Measurements from ENCODE around the gene ROBO4. TPM values are rescaled to one million over a fixed set of nuclear protein-coding genes. Genes with fewer than 3 reads are reported as not detected.

The ROBO4 gene
- total RNA-seq, 2 donors from 2014 or later: not detected

GRCh38 chr11:124889191-124890091, 8.2 kb downstream of the ROBO4 start:
- Mint-ChIP-seq H3K27ac (no peak overlapping the region), H3K9me3 (no peaks in the 10 kb centered on the region), H3K27me3 (peaks cover 18% of the 10 kb centered on the region), H3K4me1 (no peaks in the 10 kb centered on the region), H3K36me3 (ENCODE audit: low read depth) (no peaks in the 10 kb centered on the region), H3K4me3 (no peak overlapping the region)
- ATAC-seq (replicated peaks): no peak

DNA sequence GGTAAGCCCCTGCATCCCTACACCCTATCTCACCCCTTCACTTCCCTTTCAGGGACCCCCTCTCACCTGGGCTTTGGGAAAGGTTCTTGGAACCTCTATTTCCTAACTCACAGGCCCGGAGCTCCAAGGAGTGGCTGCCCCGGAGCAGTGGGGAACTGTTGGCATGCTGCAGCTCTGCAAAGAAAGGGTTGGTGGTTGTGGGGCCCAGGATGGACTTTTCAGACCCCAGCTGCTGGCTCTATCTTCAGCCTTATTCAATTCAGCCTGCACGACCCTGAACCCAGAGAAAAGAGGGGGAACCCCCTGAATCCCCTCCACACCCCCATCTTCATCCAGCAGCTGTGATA, 10.0 kb downstream of the ROBO4 start:
- H3K27ac Mint-ChIP-seq: no peak overlapping the region
- no peak for ATAC-seq (replicated peaks)
- peaks cover 18% of the 10 kb centered on the region for H3K27me3 Mint-ChIP-seq
- no peaks in the 10 kb centered on the region for H3K4me1 Mint-ChIP-seq
- no peaks in the 10 kb centered on the region for H3K36me3 Mint-ChIP-seq (ENCODE audit: low read depth)
- H3K9me3 Mint-ChIP-seq: no peaks in the 10 kb centered on the region
- no peak overlapping the region for H3K4me3 Mint-ChIP-seq

DNA sequence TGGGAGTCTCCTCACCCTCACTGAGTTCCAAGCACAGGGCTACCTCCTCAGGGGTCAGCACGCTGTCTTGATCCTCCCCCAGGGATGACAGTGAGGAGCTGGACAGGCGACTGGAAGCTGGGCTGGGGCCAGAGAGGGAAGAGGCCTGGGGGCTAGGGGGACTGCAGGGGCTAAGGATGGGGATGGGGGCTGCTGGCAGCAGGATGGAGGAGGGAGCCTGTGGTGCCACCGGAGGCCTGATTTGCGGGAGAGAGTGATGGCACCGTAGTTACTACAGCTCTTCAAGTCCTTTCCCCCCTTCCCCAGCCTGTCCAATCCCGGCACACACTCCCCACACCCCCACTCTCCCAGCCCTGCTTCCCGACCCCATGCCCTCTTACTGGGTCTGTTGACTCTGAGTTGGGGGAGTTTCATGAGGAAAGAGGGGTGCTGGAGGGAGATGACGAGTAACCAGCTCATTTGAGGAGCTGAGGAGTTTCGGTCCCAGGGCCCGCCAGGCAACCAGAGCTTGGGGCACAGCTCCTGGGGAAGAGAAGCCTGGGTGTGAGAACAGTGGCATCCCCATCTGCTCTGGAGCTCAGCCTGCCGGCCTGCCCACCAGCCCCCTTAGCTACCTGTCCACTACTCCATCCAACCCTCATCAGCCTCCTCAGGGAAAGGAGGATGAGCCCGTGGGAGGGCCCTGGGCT, 10.5 kb downstream of the ROBO4 start:
- no peak overlapping the region for H3K4me3 Mint-ChIP-seq
- H3K27me3 Mint-ChIP-seq: peaks cover 18% of the 10 kb centered on the region
- ATAC-seq (replicated peaks): no peak
- H3K4me1 Mint-ChIP-seq: no peaks in the 10 kb centered on the region
- H3K9me3 Mint-ChIP-seq: no peaks in the 10 kb centered on the region
- no peak overlapping the region for H3K27ac Mint-ChIP-seq
- H3K36me3 Mint-ChIP-seq (ENCODE audit: low read depth): no peaks in the 10 kb centered on the region

DNA sequence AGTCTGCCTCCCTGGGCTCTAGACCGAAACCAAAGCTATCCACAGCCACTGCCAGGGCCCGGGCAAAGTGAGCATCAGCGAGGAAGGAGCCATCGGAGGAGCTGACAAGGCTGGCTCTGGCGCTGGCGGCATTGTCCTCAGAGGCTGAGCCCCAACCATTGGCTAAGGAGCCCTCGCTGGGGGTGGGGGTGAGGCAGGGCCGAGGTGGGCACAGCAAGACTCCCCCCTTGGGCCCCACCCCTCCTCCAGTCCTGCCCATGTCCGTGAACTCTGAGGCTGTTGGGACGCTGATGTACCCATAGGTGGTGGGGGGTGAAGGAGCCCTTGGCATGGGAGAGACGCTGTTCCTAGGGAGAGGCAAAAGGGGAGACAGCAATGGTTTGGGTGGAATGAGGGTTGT, 11.2 kb downstream of the ROBO4 start:
- ATAC-seq (replicated peaks): no peak
- Mint-ChIP-seq H3K9me3 (no peaks in the 10 kb centered on the region), H3K27me3 (peaks cover 18% of the 10 kb centered on the region), H3K4me3 (no peak overlapping the region), H3K36me3 (ENCODE audit: low read depth) (no peaks in the 10 kb centered on the region), H3K4me1 (no peaks in the 10 kb centered on the region), H3K27ac (no peak overlapping the region)

DNA sequence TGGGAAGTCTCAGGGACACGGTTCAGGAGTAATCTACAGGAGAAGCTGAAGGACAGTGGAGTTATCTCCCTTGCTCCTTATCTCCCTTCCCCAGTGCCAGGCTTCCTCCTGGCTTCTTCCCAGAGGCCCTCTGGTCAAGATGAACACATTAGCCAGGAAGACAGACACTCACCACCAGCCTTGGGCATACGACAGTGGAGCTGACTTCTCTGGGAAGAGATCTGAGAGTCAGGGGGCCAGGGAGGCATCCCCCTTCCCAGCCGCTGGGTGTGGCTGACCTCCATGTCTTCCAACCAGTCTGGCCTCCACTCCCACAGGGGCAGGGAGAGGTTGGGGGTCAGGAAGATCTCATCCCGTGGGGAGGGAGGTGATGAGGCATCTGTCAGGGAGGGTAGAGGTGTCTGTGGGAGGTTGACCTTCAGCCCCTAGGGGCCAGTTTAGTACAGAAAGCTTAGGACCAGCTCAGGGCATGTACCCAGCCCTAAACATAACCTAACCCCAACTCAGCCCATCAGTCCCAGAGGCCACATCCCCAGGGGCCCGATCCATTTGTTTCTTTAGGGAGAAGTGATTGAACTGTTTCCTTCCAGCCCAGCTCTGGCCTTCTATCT, 12.7 kb downstream of the ROBO4 start:
- Mint-ChIP-seq H3K36me3 (ENCODE audit: low read depth) (no peaks in the 10 kb centered on the region), H3K9me3 (no peaks in the 10 kb centered on the region), H3K27ac (no peak overlapping the region), H3K27me3 (peaks cover 18% of the 10 kb centered on the region), H3K4me1 (no peaks in the 10 kb centered on the region), H3K4me3 (no peak overlapping the region)
- no peak for ATAC-seq (replicated peaks)

GRCh38 chr11:124884340-124884739, 13.3 kb downstream of the ROBO4 start:
- Mint-ChIP-seq H3K36me3 (ENCODE audit: low read depth) (no peaks in the 10 kb centered on the region), H3K4me3 (no peak overlapping the region), H3K4me1 (no peaks in the 10 kb centered on the region), H3K27ac (no peak overlapping the region), H3K27me3 (peaks cover 18% of the 10 kb centered on the region), H3K9me3 (no peaks in the 10 kb centered on the region)
- ATAC-seq (replicated peaks): no peak

- ATAC-seq (replicated peaks): no peak
- Mint-ChIP-seq H3K4me1 (no peaks in the 10 kb centered on the region), H3K27me3 (peaks cover 14% of the 10 kb centered on the region), H3K36me3 (ENCODE audit: low read depth) (no peaks in the 10 kb centered on the region), H3K4me3 (no peak overlapping the region), H3K27ac (no peak overlapping the region), H3K9me3 (no peaks in the 10 kb centered on the region)
These were observed 15.2 kb downstream of the ROBO4 start for GRCh38 chr11:124882339-124883071.

GRCh38 chr11:124880958-124881357, 16.7 kb downstream of the ROBO4 start:
- Mint-ChIP-seq H3K4me1 (no peaks in the 10 kb centered on the region), H3K9me3 (no peaks in the 10 kb centered on the region), H3K27me3 (peaks cover 5% of the 10 kb centered on the region), H3K27ac (peak overlapping the region; percentile 37), H3K36me3 (ENCODE audit: low read depth) (no peaks in the 10 kb centered on the region), H3K4me3 (no peak overlapping the region)
- no peak for ATAC-seq (replicated peaks)

DNA sequence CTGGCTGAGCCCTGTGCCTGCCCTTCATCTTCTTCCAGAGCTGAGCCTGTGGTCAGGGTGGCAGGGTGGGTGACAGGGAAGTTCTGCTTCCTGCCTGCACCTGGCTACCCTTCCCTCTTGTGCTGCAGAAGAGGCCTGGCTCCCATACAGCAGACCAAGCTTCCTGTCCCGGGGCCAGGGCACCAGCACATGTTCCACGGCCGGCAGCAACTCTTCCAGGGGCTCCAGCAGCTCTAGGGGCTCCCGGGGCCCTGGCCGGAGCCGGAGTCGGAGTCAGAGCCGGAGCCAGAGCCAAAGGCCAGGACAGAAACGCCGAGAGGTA, 17.4 kb downstream of the ROBO4 start:
- Mint-ChIP-seq H3K9me3 (no peaks in the 10 kb centered on the region), H3K36me3 (ENCODE audit: low read depth) (no peaks in the 10 kb centered on the region), H3K27ac (no peak overlapping the region), H3K4me3 (no peak overlapping the region), H3K4me1 (no peaks in the 10 kb centered on the region), H3K27me3 (peaks cover 5% of the 10 kb centered on the region)
- ATAC-seq (replicated peaks): no peak

DNA sequence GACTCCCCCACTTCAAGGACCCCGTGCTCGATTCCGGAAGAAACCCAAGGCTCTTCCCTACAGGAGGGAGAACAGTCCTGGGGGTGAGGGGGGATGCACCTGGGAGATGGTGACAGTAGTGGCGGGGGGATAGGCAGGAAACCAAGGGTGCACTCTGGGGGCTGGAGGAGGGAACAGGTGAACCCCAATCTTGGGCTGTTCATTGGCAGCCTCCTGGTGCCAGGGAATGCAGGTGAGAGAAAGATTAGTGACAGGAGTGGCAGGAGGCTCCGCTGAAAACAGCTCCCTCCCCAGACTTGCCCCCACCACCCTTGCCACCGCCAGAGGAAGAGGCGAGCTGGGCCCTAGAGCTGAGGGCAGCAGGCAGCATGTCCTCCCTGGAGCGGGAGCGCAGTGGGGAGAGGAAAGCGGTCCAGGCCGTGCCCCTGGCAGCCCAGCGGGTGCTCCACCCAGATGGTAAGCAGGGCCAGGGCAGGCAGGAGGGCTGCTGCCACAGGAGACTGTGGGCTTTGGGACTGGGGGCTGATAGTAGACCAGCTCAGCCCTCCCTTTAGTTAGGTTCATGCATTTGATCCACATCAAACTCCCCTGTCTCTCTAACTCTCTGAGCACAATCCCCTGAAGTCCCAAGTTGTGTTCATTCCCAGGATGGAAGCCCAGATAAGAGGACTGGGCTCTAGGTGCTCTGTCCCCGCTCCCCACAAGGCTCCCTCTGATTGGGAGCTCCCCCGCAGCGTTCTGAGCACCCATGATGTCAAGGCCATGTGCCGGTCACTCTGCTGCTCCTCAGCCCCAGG, 18.0 kb downstream of the ROBO4 start:
- Mint-ChIP-seq H3K4me1 (no peaks in the 10 kb centered on the region), H3K36me3 (ENCODE audit: low read depth) (no peaks in the 10 kb centered on the region), H3K27ac (no peak overlapping the region), H3K27me3 (peaks cover 8% of the 10 kb centered on the region), H3K4me3 (no peak overlapping the region), H3K9me3 (no peaks in the 10 kb centered on the region)
- ATAC-seq (replicated peaks): no peak

DNA sequence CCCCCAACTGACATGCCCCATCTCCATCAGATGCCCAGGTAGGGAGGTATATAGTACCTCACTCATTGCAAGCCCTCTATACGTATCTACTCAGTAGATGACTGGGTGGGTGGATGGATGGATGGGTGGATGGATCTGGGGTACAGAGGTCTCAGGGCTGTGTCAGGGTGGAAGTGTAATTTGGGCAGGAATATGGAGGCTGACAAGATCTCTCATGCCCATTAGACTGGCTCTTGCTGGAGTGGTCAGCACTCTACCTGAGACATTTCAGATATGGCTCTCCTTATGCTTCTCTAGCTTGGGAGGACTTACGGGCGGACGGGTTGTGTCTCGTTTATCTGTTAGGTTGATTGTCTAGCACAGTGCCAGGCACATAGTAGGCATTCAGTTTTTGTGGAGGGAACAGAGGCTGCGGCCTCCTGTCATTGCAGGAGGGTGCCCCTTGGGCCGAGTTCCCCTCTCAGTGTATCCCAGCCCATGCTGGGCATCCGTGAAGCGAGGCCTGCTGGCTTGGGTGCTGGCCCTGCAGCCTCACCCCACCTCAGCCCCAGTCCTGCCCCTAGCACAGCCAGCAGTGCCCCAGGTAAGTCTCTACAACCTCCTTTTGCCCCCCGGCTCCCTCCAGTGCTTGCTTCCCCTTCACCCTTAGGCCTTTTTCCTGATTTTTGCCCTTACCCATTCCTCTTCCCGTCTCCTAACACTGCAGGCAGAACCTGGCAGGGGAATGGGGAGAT, 18.7 kb downstream of the ROBO4 start:
- no peak overlapping the region for H3K4me3 Mint-ChIP-seq

DNA sequence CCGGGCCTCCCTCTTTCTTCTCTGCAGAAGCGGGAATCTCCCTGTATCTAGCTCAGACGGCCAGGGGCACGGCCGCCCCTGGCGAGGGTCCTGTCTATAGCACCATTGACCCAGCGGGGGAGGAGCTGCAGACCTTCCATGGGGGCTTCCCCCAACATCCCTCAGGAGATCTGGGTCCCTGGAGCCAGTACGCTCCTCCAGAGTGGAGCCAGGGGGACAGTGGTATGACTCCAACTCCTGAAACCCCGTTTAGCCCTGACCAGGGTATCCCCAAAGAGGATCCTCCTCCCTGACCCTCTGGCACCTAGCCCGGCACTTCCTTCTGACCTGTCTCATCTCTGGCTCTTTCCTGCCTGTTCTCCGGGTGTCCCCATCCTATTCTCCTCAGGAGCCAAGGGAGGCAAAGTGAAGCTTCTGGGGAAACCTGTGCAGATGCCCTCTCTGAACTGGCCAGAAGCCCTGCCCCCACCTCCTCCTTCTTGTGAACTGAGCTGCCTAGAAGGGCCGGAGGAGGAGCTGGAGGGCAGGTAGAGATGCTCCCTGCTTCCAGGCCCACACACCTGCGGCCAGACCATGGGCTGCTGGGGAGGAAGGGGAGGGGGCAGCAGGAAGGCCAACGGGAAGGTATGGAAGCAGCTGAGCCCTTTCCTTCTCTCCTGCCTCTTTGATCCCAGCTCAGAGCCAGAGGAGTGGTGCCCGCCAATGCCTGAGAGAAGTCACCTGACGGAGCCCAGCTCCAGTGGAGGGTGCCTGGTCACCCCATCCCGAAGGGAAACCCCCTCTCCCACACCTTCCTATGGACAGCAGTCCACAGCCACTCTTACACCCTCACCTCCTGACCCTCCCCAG, 19.5 kb downstream of the ROBO4 start:
- no peaks in the 10 kb centered on the region for H3K9me3 Mint-ChIP-seq
- no peak for ATAC-seq (replicated peaks)
- H3K4me1 Mint-ChIP-seq: no peaks in the 10 kb centered on the region
- H3K27ac Mint-ChIP-seq: peak overlapping the region; percentile 73
- no peaks in the 10 kb centered on the region for H3K36me3 Mint-ChIP-seq (ENCODE audit: low read depth)
- peak overlapping the region; percentile 80 for H3K4me3 Mint-ChIP-seq
- peaks cover 17% of the 10 kb centered on the region for H3K27me3 Mint-ChIP-seq

More for the DNA sequence above, 18.7 kb downstream of the ROBO4 start:
- Mint-ChIP-seq H3K9me3 (no peaks in the 10 kb centered on the region), H3K4me1 (no peaks in the 10 kb centered on the region), H3K27me3 (peaks cover 9% of the 10 kb centered on the region), H3K36me3 (ENCODE audit: low read depth) (no peaks in the 10 kb centered on the region), H3K27ac (no peak overlapping the region)
- ATAC-seq (replicated peaks): no peak

GRCh38 chr11:124877631-124877909, 20.1 kb downstream of the ROBO4 start:
- Mint-ChIP-seq H3K9me3 (no peaks in the 10 kb centered on the region), H3K27ac (peak overlapping the region; percentile 73), H3K36me3 (ENCODE audit: low read depth) (no peaks in the 10 kb centered on the region), H3K27me3 (peaks cover 21% of the 10 kb centered on the region), H3K4me1 (no peaks in the 10 kb centered on the region), H3K4me3 (peak overlapping the region; percentile 80)
- no peak for ATAC-seq (replicated peaks)

All from activated T-helper 17 cell treated with anti-CD3 and anti-CD28 coated beads, Interleukin-2, amount 50 U/mL, for 72 hours (primary cell).